ENCODE measurements around the gene LRCH1. TPM values are rescaled to one million over a fixed set of nuclear protein-coding genes. Genes with fewer than 3 reads are reported as not detected.
"Not testable (repeated sequence)": the region's sequence is repeated elsewhere in the genome, so short reads cannot be mapped to it uniquely, and the experiment has no call there.

LRCH1 gene
- total RNA-seq, 2 experiments from 2014 or later = 15.5 to 17.1 TPM

DNA sequence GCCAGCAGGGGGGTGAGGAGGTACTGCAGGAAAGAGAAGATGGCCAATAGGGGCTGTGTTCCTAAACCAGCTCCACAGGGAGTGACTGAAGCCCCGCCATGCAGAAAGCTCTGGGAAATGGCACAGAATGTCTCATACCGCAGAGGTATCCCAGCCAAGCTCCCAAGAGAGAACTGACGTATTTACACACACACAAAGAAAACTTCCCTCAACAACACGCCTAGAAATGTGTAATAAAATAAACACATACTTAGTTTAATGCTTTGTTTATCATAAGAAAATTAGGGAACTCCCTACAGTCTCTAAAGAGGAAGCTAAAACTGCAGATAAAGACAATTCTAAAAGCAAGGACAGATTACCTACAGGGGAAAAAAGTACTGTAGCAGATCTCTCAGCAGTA lies 204.0 kb downstream of the LRCH1 start:
- no peak for ATAC-seq
- no peak for DNase-seq
- Mint-ChIP-seq H3K27me3 (no peaks in the 10 kb centered on the region), H3K4me1 (ENCODE audit: low read depth) (peaks cover 11% of the 10 kb centered on the region), H3K27ac (no peak overlapping the region), H3K36me3 (ENCODE audit: low read depth) (peaks cover 4% of the 10 kb centered on the region), H3K4me3 (no peak overlapping the region), H3K9me3 (no peaks in the 10 kb centered on the region)
- TF ChIP-seq, protein P1, sequence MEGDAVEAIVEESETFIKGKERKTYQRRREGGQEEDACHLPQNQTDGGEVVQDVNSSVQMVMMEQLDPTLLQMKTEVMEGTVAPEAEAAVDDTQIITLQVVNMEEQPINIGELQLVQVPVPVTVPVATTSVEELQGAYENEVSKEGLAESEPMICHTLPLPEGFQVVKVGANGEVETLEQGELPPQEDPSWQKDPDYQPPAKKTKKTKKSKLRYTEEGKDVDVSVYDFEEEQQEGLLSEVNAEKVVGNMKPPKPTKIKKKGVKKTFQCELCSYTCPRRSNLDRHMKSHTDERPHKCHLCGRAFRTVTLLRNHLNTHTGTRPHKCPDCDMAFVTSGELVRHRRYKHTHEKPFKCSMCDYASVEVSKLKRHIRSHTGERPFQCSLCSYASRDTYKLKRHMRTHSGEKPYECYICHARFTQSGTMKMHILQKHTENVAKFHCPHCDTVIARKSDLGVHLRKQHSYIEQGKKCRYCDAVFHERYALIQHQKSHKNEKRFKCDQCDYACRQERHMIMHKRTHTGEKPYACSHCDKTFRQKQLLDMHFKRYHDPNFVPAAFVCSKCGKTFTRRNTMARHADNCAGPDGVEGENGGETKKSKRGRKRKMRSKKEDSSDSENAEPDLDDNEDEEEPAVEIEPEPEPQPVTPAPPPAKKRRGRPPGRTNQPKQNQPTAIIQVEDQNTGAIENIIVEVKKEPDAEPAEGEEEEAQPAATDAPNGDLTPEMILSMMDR (IDR thresholded peaks at IDR 0.05) = no peak
- ChIA-PET CTCF (interaction anchor here (1.5 kb wide), 1 partner anchor 205 kb away, joined by 7 read pairs; no protein-coding TSS in a partner anchor), POLR2A (interaction anchor here (0.6 kb wide), 1 partner anchor 192 kb away, joined by 3 read pairs; no protein-coding TSS in a partner anchor)
- intact Hi-C loops (cut with micrococcal nuclease) = no loop called here

DNA sequence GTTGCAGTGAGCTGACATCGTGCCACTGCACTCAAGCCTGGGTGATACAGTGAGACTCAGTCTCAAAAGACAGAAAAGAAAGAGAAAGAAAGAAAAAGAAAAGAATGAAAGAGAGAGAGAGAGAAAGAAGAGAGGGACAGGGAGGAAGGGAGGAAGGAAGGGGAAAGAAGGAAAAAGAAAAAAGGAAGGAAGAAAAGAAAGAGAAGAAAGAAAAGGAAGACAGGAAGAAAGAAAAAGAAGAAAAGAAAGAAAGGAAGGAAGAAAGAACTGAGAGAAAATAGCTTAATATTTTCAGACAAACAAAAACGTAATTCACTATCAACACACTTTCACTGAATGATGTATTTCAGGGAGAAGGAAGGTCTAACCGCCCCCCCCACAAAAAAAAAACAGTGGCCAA lies 204.7 kb downstream of the LRCH1 start:
- Mint-ChIP-seq H3K36me3 (ENCODE audit: low read depth) (peaks cover 4% of the 10 kb centered on the region), H3K27me3 (no peaks in the 10 kb centered on the region), H3K4me1 (ENCODE audit: low read depth) (peaks cover 6% of the 10 kb centered on the region), H3K4me3 (no peak overlapping the region), H3K9me3 (no peaks in the 10 kb centered on the region), H3K27ac (no peak overlapping the region)
- ATAC-seq (no peak), DNase-seq (no peak)
- ChIA-PET CTCF (interaction anchor here (1.5 to 1.6 kb wide), 2 partner anchors 206 to 261 kb away, joined by 4 to 7 read pairs; no protein-coding TSS in a partner anchor), POLR2A (no interaction called here)
- intact Hi-C loops (cut with micrococcal nuclease) = no loop called here
- TF ChIP-seq, protein P1 (IDR thresholded peaks at IDR 0.05) = no peak

DNA sequence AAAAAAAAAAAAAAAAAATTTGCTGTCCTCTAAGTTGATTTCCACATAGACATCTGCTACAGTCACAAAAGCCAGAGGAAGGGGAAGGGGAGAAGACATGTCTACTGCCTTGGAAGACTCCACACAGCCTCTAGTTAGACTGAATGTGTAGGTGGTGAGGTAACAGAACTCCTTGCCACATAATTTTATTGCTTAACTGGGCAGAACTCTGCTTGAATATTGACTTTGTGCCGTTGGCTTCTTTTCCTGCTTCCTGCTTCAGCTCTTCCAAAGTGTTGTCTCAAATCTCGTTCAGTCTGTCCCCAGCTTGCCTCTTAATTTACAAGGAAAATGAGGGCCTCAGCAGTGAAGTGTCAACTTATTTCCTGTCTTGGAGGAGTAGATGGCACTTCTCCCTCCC lies 206.9 kb downstream of the LRCH1 start:
- H3K4me3 Mint-ChIP-seq = no peak overlapping the region
- DNase-seq = no peak
- H3K9me3 Mint-ChIP-seq = no peaks in the 10 kb centered on the region
- intact Hi-C loops (cut with micrococcal nuclease) = no loop called here
- CTCF ChIA-PET = no interaction called here
- peaks cover 3% of the 10 kb centered on the region for H3K4me1 Mint-ChIP-seq (ENCODE audit: low read depth)
- no peak overlapping the region for H3K27ac Mint-ChIP-seq
- H3K27me3 Mint-ChIP-seq = no peaks in the 10 kb centered on the region
- H3K36me3 Mint-ChIP-seq (ENCODE audit: low read depth) = no peaks in the 10 kb centered on the region
- TF ChIP-seq, protein P1 (IDR thresholded peaks at IDR 0.05) = no peak
- ATAC-seq = no peak
- POLR2A ChIA-PET = no interaction called here

DNA sequence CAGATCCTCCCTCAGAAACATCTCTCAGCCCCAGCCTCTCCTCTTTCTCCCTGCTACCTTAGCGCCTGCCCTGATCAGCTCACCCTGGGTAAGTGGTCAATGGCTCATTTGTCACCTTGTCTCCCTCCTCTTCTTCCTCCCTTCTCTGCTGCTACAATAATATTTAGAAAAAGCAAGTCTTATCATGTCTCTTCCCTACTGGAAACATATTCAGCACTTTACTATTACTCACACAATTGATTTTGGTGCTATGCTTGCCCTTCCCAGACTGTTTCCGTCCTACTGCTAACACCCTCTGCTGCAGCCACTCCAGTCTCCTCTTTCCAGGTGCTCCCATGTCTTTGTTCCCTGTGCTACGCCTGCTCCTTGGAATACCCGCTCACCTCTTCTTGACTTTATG lies 208.2 kb downstream of the LRCH1 start:
- intact Hi-C loops (cut with micrococcal nuclease) = no loop called here
- Mint-ChIP-seq H3K36me3 (ENCODE audit: low read depth) (no peaks in the 10 kb centered on the region), H3K27ac (no peak overlapping the region), H3K27me3 (no peaks in the 10 kb centered on the region), H3K9me3 (no peaks in the 10 kb centered on the region), H3K4me3 (no peak overlapping the region), H3K4me1 (ENCODE audit: low read depth) (peaks cover 3% of the 10 kb centered on the region)
- ATAC-seq (no peak), DNase-seq (no peak)
- ChIA-PET CTCF (no interaction called here), POLR2A (no interaction called here)
- TF ChIP-seq, protein P1 (IDR thresholded peaks at IDR 0.05) = no peak

DNA sequence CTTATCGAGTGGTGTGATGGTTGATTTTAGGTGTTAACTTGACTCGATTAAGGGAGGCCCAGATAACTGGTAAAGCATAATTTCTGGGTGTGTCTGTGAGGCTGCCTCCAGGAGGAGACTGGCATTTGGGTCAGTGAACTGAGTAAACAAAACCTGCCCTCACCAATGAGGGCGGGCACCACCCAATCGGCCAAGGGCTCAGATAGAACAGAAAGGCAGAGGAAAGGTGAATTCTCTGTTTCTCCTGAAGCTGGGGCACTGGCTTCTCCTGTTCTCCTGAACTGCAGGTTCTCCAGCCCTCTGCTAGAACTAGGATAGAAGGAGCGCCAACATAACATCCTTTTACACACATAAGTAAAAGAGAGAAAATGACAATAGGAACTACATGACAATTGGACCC lies 208.9 kb downstream of the LRCH1 start:
- H3K4me1 Mint-ChIP-seq (ENCODE audit: low read depth) = peaks cover 3% of the 10 kb centered on the region
- no peak overlapping the region for H3K27ac Mint-ChIP-seq
- TF ChIP-seq, protein P1 (IDR thresholded peaks at IDR 0.05) = no peak
- H3K9me3 Mint-ChIP-seq = no peaks in the 10 kb centered on the region
- no peaks in the 10 kb centered on the region for H3K27me3 Mint-ChIP-seq
- ChIA-PET CTCF (interaction anchor here (1.0 to 1.2 kb wide), 2 partner anchors 12 to 14 kb away, joined by 3 read pairs; no protein-coding TSS in a partner anchor), POLR2A (no interaction called here)
- H3K4me3 Mint-ChIP-seq = no peak overlapping the region
- no peak for DNase-seq
- intact Hi-C loops (cut with micrococcal nuclease) = no loop called here
- H3K36me3 Mint-ChIP-seq (ENCODE audit: low read depth) = no peaks in the 10 kb centered on the region
- no peak for ATAC-seq

DNA sequence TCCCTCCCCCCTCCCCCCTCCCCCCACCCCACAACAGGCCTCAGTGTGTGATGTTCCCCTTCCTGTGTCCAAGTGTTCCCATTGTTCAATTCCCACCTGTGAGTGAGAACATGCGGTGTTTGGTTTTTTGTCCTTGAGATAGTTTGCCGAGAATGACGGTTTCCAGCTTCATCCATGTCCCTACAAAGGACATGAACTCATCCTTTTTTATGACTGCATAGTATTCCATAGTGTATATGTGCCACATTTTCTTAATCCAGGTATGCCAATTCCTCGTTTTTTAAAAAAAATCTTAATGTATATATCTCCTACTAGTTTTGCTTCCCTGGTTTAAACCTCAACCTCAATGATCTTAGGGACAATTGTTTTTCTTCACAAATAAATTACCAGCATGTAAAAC lies 217.0 kb downstream of the LRCH1 start:
- H3K36me3 Mint-ChIP-seq (ENCODE audit: low read depth) = peaks cover 47% of the 10 kb centered on the region
- ATAC-seq; H3K4me1 Mint-ChIP-seq (ENCODE audit: low read depth); H3K4me3 Mint-ChIP-seq; POLR2A ChIA-PET; H3K9me3 Mint-ChIP-seq; intact Hi-C loops (cut with micrococcal nuclease); DNase-seq; CTCF ChIA-PET; H3K27ac Mint-ChIP-seq; H3K27me3 Mint-ChIP-seq: not testable (repeated sequence)

All from activated CD8-positive, alpha-beta T cell treated with anti-CD3 and anti-CD28 coated beads for 36 hours (primary cell).